Measurements from ENCODE around the gene OR2A7.
"Not testable (repeated sequence)": the region's sequence is repeated elsewhere in the genome, so short reads cannot be mapped to it uniquely, and the experiment has no call there.

OR2A7 gene

GRCh38 chr7:144264692-144265091, at the start of gene OR2A7:
Gene OR2A7, minus strand, starts transcription at chr7:144264792. Its CDS starts 5,164 bp downstream, at chr7:144259628.
- DNase-seq (ENCODE audit: low spot score): not testable (repeated sequence)

GRCh38 chr7:144311872-144312469, 47.4 kb upstream of the OR2A7 start, which contains the start of gene OR2A1:
Gene OR2A1, plus strand, starts transcription at chr7:144312419. Its CDS starts 5,706 bp downstream, at chr7:144318125.
- not testable (repeated sequence) for DNase-seq (ENCODE audit: low spot score)

- DNase-seq (ENCODE audit: low spot score): not testable (repeated sequence)
Measured at GRCh38 chr7:144311218-144311617, 46.6 kb upstream of the OR2A7 start.

DNA sequence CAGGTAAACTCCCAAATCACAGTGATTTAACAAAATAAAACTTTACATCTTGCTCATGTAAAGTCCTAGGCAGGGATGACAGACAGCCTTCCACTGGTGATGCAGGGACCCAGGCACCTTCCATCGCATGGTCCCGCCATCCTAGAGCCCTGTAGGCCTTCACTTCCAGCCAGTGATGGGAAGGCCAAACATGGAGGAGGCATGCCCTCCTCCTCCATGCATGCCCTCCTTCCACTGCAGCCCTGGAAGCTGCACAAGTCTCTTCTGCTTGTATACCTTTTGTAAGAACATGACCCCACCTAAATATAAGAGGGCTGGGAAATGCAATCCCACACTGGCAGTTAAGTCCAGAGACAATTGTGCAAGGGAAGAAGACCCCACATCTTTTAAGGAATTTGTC, 45.1 kb upstream of the OR2A7 start:
- DNase-seq (ENCODE audit: low spot score): not testable (repeated sequence)

GRCh38 chr7:144305156-144305555, 40.6 kb upstream of the OR2A7 start:
- DNase-seq (ENCODE audit: low spot score): not testable (repeated sequence)

- not testable (repeated sequence) for DNase-seq (ENCODE audit: low spot score)
Measured at GRCh38 chr7:144303607-144304006, 39.0 kb upstream of the OR2A7 start.

DNA sequence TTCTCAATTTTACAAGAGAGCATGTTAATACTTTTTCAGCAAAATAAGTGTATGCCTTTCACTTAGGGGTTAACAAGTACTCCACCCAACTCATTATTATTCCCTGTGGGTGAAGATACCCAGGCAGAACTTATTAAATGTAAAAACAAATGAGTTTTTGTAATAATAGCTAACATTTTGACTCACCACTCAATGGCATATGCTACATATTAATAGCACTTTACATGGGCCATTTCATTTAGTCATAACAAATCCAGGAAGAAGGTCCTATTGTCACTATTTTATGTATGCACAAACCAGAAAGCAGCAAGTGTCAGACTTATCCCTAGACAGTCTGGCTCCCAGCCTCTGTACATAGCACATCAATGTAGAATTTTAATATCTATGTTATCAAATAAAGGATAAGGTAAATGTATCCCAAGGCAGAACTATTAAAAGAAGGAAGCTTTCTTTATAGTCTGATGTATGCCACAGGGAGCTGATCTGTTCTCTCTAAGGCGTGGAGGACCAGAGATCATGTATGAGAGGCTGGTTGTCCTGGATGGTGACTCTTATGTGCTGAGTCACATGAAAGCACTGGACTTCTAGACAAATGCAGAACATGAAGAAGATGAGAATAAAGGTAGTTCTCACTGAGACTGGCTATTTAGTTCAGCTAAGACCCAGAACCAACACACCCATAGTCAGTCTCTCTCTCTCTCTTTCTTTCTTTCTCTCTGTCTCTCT, 38.1 kb upstream of the OR2A7 start:
- not testable (repeated sequence) for DNase-seq (ENCODE audit: low spot score)

- DNase-seq (ENCODE audit: low spot score): not testable (repeated sequence)
Measured at GRCh38 chr7:144293794-144294499, 29.4 kb upstream of the OR2A7 start.

GRCh38 chr7:144292384-144293161, 28.0 kb upstream of the OR2A7 start:
- DNase-seq (ENCODE audit: low spot score): not testable (repeated sequence)

DNA sequence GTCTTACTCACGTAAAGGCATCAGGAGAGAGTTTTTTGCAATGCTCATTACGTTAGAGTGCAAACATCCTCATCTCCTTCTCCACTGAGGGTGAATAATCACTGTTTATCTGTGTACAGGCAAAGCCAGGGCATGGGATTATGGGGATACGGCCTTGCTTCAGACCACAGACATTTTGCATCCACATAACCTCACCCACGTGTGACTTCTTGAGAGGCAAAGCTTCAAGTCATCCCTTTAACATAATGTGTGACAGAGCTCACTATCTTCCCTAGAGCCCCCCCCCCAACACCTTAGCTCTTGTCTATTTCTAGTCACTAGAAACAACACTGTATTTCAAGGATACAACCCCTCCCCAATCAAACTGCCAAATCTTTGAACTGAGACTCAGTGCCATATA, 27.0 kb upstream of the OR2A7 start:
- DNase-seq (ENCODE audit: low spot score): not testable (repeated sequence)

- DNase-seq (ENCODE audit: low spot score): not testable (repeated sequence)
Measured at GRCh38 chr7:144287171-144287784, 22.7 kb upstream of the OR2A7 start.

GRCh38 chr7:144283716-144284115, 19.1 kb upstream of the OR2A7 start:
- not testable (repeated sequence) for DNase-seq (ENCODE audit: low spot score)

- DNase-seq (ENCODE audit: low spot score): not testable (repeated sequence)
Measured at GRCh38 chr7:144282490-144282889, 17.9 kb upstream of the OR2A7 start.

- not testable (repeated sequence) for DNase-seq (ENCODE audit: low spot score)
Measured at GRCh38 chr7:144281981-144282380, 17.4 kb upstream of the OR2A7 start.

- not testable (repeated sequence) for DNase-seq (ENCODE audit: low spot score)
Measured at GRCh38 chr7:144280010-144280409, 15.4 kb upstream of the OR2A7 start.

DNA sequence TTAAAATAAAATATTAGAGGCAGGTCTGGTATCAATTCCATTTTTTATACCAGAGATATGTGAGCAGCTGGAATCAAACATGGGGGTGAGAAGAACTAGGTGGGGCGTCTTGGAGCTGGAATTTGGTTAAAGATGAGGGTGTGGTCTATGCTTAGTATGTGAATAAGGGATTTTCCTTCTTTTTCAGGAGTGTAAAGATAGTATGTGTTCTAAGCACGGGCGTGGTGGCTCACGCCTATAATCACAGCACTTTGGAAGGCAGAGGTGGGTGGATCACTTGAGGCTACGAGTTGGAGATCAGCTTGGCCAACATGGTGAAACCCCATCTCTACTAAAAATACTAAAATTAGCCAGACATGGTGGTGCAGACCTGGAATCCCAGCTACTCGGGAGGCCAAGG, 10.7 kb upstream of the OR2A7 start:
- not testable (repeated sequence) for DNase-seq (ENCODE audit: low spot score)

GRCh38 chr7:144269188-144269587, 4.6 kb upstream of the OR2A7 start, which contains the start of gene CTAGE8:
Gene CTAGE8, minus strand, starts transcription at chr7:144269288. Its CDS starts 38 bp downstream, at chr7:144269250.
- not testable (repeated sequence) for DNase-seq (ENCODE audit: low spot score)

GRCh38 chr7:144262128-144262527, 2.5 kb downstream of the OR2A7 start:
- DNase-seq (ENCODE audit: low spot score): not testable (repeated sequence)

GRCh38 chr7:144259067-144259466, 5.5 kb downstream of the OR2A7 start:
- not testable (repeated sequence) for DNase-seq (ENCODE audit: low spot score)

- DNase-seq (ENCODE audit: low spot score): no peak
Measured at GRCh38 chr7:144256112-144256511, 8.5 kb downstream of the OR2A7 start.

GRCh38 chr7:144255471-144255897, 9.1 kb downstream of the OR2A7 start:
- no peak for DNase-seq (ENCODE audit: low spot score)
